ENCODE results near the gene SLC30A1.

SLC30A1 gene

GRCh38 chr1:211601159-211601558 lies 22.2 kb upstream of the SLC30A1 start:
- DNase-seq (ENCODE audit: low spot score) (no peak), ATAC-seq (ENCODE audit: low read depth) (no peak)
- Histone ChIP-seq H3K9me3 (ENCODE audit: severe bottlenecking) (no peaks in the 10 kb centered on the region), H3K4me1 (ENCODE audit: insufficient read depth, poor library complexity, severe bottlenecking) (no peaks in the 10 kb centered on the region), H3K27me3 (ENCODE audit: insufficient read depth, poor library complexity, severe bottlenecking) (no peaks in the 10 kb centered on the region), H3K4me3 (ENCODE audit: severe bottlenecking) (no peak overlapping the region), H3K27ac (ENCODE audit: poor library complexity, severe bottlenecking) (no peak overlapping the region), H3K36me3 (ENCODE audit: low read depth) (no peaks in the 10 kb centered on the region)
- no peak for TF ChIP-seq CTCF (IDR thresholded peaks at IDR 0.05; ENCODE audit: poor library complexity, severe bottlenecking)

GRCh38 chr1:211599250-211599649 lies 20.3 kb upstream of the SLC30A1 start:
- Histone ChIP-seq H3K27ac (ENCODE audit: poor library complexity, severe bottlenecking) (no peak overlapping the region), H3K4me1 (ENCODE audit: insufficient read depth, poor library complexity, severe bottlenecking) (no peaks in the 10 kb centered on the region), H3K36me3 (ENCODE audit: low read depth) (no peaks in the 10 kb centered on the region), H3K9me3 (ENCODE audit: severe bottlenecking) (no peaks in the 10 kb centered on the region), H3K27me3 (ENCODE audit: insufficient read depth, poor library complexity, severe bottlenecking) (no peaks in the 10 kb centered on the region), H3K4me3 (ENCODE audit: severe bottlenecking) (no peak overlapping the region)
- TF ChIP-seq CTCF (IDR thresholded peaks at IDR 0.05; ENCODE audit: poor library complexity, severe bottlenecking): no peak
- ATAC-seq (ENCODE audit: low read depth) (no peak), DNase-seq (ENCODE audit: low spot score) (no peak)

GRCh38 chr1:211598514-211598913 lies 19.6 kb upstream of the SLC30A1 start:
- no peak for TF ChIP-seq CTCF (IDR thresholded peaks at IDR 0.05; ENCODE audit: poor library complexity, severe bottlenecking)
- ATAC-seq (ENCODE audit: low read depth) (no peak), DNase-seq (ENCODE audit: low spot score) (no peak)
- Histone ChIP-seq H3K27me3 (ENCODE audit: insufficient read depth, poor library complexity, severe bottlenecking) (no peaks in the 10 kb centered on the region), H3K4me1 (ENCODE audit: insufficient read depth, poor library complexity, severe bottlenecking) (no peaks in the 10 kb centered on the region), H3K27ac (ENCODE audit: poor library complexity, severe bottlenecking) (no peak overlapping the region), H3K36me3 (ENCODE audit: low read depth) (no peaks in the 10 kb centered on the region), H3K9me3 (ENCODE audit: severe bottlenecking) (no peaks in the 10 kb centered on the region), H3K4me3 (ENCODE audit: severe bottlenecking) (no peak overlapping the region)

GRCh38 chr1:211596418-211597181 lies 17.6 kb upstream of the SLC30A1 start:
- H3K36me3 ChIP-seq (ENCODE audit: low read depth): no peaks in the 10 kb centered on the region
- TF ChIP-seq CTCF (IDR thresholded peaks at IDR 0.05; ENCODE audit: poor library complexity, severe bottlenecking): no peak
- no peaks in the 10 kb centered on the region for H3K9me3 ChIP-seq (ENCODE audit: severe bottlenecking)
- DNase-seq (ENCODE audit: low spot score) (no peak), ATAC-seq (ENCODE audit: low read depth) (no peak)
- H3K27me3 ChIP-seq (ENCODE audit: insufficient read depth, poor library complexity, severe bottlenecking): no peaks in the 10 kb centered on the region
- no peak overlapping the region for H3K4me3 ChIP-seq (ENCODE audit: severe bottlenecking)
- no peak overlapping the region for H3K27ac ChIP-seq (ENCODE audit: poor library complexity, severe bottlenecking)
- no peaks in the 10 kb centered on the region for H3K4me1 ChIP-seq (ENCODE audit: insufficient read depth, poor library complexity, severe bottlenecking)

GRCh38 chr1:211595419-211595818 lies 16.5 kb upstream of the SLC30A1 start:
- no peaks in the 10 kb centered on the region for H3K27me3 ChIP-seq (ENCODE audit: insufficient read depth, poor library complexity, severe bottlenecking)
- H3K27ac ChIP-seq (ENCODE audit: poor library complexity, severe bottlenecking): no peak overlapping the region
- H3K4me1 ChIP-seq (ENCODE audit: insufficient read depth, poor library complexity, severe bottlenecking): no peaks in the 10 kb centered on the region
- ATAC-seq (ENCODE audit: low read depth) (no peak), DNase-seq (ENCODE audit: low spot score) (no peak)
- TF ChIP-seq CTCF (IDR thresholded peaks at IDR 0.05; ENCODE audit: poor library complexity, severe bottlenecking): no peak
- no peak overlapping the region for H3K4me3 ChIP-seq (ENCODE audit: severe bottlenecking)
- no peaks in the 10 kb centered on the region for H3K9me3 ChIP-seq (ENCODE audit: severe bottlenecking)
- no peaks in the 10 kb centered on the region for H3K36me3 ChIP-seq (ENCODE audit: low read depth)
